Neuron (in vitro differentiated cells): ENCODE measurements around the gene NHERF2.
A peak's percentile ranks its signal among the peaks of the same experiment; 100 is the strongest.

Source experiments
- H2AFZ ChIP-seq: one replicate; pipeline ENCODE4 v1.6.1; 2013; ENCODE audit warnings: low read depth, mild to moderate bottlenecking, inconsistent platforms, low read length, moderate library complexity
- H3K27me3 ChIP-seq: one replicate; pipeline ENCODE4 v1.6.1; 2013; ENCODE audit warnings: low read length; ENCODE audit not compliant: insufficient read depth
- H3K36me3 ChIP-seq: one replicate; pipeline ENCODE4 v1.6.1; 2013; ENCODE audit warnings: low read length; ENCODE audit not compliant: insufficient read depth
- H3K4me1 ChIP-seq: one replicate; pipeline ENCODE4 v1.6.1; 2013; ENCODE audit warnings: low read length; ENCODE audit not compliant: insufficient read depth
- H3K4me3 ChIP-seq: 2 replicates; pipeline ENCODE4 v1.5.1; 2013; ENCODE audit warnings: mild to moderate bottlenecking, low read length, moderate library complexity
- H3K9me3 ChIP-seq: one replicate; pipeline ENCODE4 v1.6.1; 2013; ENCODE audit warnings: low read length

The NHERF2 gene

GRCh38 chr16:2039274-2040031, 12.8 kb downstream of the NHERF2 start:
- Histone ChIP-seq H3K4me3 (no peak overlapping the region), H3K4me1 (peaks cover 4% of the 10 kb centered on the region), H2AFZ (no peak overlapping the region), H3K9me3 (no peaks in the 10 kb centered on the region), H3K27me3 (no peaks in the 10 kb centered on the region), H3K36me3 (no peaks in the 10 kb centered on the region)

GRCh38 chr16:2040041-2040786, 13.5 kb downstream of the NHERF2 start:
- H3K4me3 ChIP-seq, result no peak overlapping the region
- no peaks in the 10 kb centered on the region for H3K27me3 ChIP-seq
- H3K4me1 ChIP-seq, result peaks cover 4% of the 10 kb centered on the region
- H3K9me3 ChIP-seq, result no peaks in the 10 kb centered on the region
- H2AFZ ChIP-seq, result no peak overlapping the region
- no peaks in the 10 kb centered on the region for H3K36me3 ChIP-seq

GRCh38 chr16:2040787-2041522, 14.3 kb downstream of the NHERF2 start:
- H3K27me3 ChIP-seq, result no peaks in the 10 kb centered on the region
- no peaks in the 10 kb centered on the region for H3K36me3 ChIP-seq
- no peak overlapping the region for H3K4me3 ChIP-seq
- no peak overlapping the region for H2AFZ ChIP-seq
- H3K9me3 ChIP-seq, result no peaks in the 10 kb centered on the region
- H3K4me1 ChIP-seq, result peaks cover 1% of the 10 kb centered on the region

GRCh38 chr16:2042171-2042985, 15.7 kb downstream of the NHERF2 start:
- H2AFZ ChIP-seq, result no peak overlapping the region
- H3K4me3 ChIP-seq, result no peak overlapping the region
- no peaks in the 10 kb centered on the region for H3K27me3 ChIP-seq
- H3K9me3 ChIP-seq, result no peaks in the 10 kb centered on the region
- peaks cover 6% of the 10 kb centered on the region for H3K4me1 ChIP-seq
- H3K36me3 ChIP-seq, result no peaks in the 10 kb centered on the region

DNA sequence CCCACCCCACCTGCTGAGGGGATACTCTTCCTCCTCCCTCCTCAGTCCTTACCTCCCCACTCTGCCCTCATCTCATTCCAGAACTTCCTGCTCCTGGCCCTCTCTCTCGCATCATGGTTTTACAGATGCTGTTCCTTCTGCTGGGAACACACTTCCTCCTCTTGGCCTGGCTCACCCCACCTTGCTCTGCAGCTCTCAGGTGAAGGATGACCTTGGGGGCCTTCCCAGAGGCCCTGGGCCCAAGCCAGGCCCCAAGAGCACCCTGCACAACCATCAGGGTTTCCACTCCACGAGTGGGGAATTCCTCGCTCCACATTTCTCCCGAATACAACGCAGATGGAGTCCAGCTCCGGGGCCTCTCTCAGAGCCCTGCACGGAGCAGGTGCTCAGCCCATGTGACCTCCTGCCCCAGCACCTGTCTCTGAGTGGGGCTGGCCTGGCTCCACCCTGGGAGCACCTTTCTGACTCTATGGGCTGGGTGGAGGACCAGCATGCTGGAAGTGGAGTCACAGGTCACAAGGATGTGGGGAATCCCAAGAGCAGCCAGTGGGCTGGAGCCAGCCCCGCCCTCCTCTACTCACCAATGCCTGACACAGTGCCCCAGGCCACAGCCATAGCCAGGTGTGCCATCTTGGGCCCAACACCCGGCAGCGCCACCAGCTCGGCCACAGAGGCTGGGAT, 16.4 kb downstream of the NHERF2 start:
- H3K9me3 ChIP-seq, result no peaks in the 10 kb centered on the region
- no peaks in the 10 kb centered on the region for H3K27me3 ChIP-seq
- no peaks in the 10 kb centered on the region for H3K36me3 ChIP-seq
- no peak overlapping the region for H2AFZ ChIP-seq
- H3K4me1 ChIP-seq, result peaks cover 6% of the 10 kb centered on the region
- no peak overlapping the region for H3K4me3 ChIP-seq

- Histone ChIP-seq H3K4me3 (no peak overlapping the region), H3K36me3 (no peaks in the 10 kb centered on the region), H2AFZ (no peak overlapping the region), H3K4me1 (peaks cover 13% of the 10 kb centered on the region), H3K27me3 (no peaks in the 10 kb centered on the region), H3K9me3 (no peaks in the 10 kb centered on the region)
Measured at GRCh38 chr16:2043667-2044451, 17.2 kb downstream of the NHERF2 start.

GRCh38 chr16:2044541-2044940, 17.8 kb downstream of the NHERF2 start:
- Histone ChIP-seq H2AFZ (no peak overlapping the region), H3K4me1 (peaks cover 15% of the 10 kb centered on the region), H3K27me3 (no peaks in the 10 kb centered on the region), H3K4me3 (no peak overlapping the region), H3K9me3 (no peaks in the 10 kb centered on the region), H3K36me3 (no peaks in the 10 kb centered on the region)

DNA sequence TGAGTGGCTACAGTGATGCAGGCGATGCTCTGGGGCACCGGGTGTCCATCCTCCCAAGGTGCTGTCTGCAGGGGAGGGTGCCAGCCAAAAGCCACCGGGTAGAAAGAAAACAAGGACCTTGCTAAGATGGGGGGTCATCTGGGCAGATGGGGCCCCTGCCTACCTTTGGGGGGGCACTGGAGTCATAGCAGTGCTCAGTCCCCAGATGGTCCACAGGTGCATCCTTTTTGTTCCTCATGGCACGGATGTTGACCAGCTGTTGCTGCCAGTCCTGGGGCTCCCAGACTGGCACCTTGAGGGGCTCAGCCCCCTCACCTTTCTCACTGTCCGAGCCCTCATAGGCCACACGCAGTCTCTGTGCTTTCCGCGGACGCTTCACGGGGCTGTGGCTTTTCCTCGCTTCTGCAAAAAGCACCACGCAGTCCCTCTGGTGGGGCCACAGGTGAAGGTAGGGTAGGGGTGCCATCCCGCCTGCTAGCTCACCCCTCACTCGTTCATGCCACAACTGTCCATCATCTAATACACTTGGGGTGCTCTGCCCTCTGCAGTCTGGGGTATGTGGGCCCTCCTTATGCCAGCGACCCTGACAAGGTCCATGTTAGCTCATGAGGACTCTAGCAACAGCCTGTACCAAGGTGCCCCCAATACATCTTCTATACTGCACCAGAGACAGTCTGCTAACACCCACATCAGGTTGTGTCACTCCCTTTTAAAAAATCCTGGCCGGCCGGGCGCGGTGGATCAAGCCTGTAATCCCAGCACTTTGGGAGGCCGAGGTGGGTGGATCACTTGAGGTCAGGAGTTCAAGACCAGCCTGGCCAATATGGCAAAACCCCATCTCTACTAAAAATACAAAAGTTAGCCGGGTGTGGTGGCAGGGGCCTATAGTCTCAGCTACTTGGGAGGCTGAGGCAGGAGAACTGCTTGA, 19.5 kb downstream of the NHERF2 start:
- Histone ChIP-seq H2AFZ (no peak overlapping the region), H3K4me1 (peaks cover 15% of the 10 kb centered on the region), H3K36me3 (peaks cover 9% of the 10 kb centered on the region), H3K27me3 (no peaks in the 10 kb centered on the region), H3K9me3 (no peaks in the 10 kb centered on the region), H3K4me3 (peak overlapping the region; percentile 84)

DNA sequence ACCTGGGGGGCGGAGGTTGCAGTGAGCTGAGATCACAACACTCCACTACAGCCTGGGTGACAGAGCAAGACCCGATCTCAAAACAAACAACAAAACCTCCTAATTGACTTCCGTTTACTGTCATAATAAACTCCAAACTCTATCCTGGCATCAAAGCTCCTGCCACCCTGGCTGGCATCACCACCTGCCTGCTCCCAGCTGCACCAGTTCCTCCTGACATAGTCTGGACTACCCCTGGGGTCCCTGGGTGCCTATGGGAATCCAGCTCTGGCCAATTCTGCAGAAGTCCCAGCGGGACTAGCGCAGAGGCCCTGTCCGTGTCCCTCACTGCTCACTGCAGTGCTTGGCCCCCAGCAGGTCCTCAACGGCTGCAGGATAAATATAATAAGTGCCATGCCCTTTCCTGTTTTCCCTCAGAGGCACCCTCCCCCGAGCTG, 20.2 kb downstream of the NHERF2 start:
- Histone ChIP-seq H3K9me3 (no peaks in the 10 kb centered on the region), H3K27me3 (no peaks in the 10 kb centered on the region), H3K36me3 (peaks cover 11% of the 10 kb centered on the region), H2AFZ (peak overlapping the region; percentile 89), H3K4me3 (peak overlapping the region; percentile 84), H3K4me1 (peaks cover 15% of the 10 kb centered on the region)

GRCh38 chr16:2047330-2048115, 20.8 kb downstream of the NHERF2 start, which contains the start of the genes NTHL1 and TSC2:
TSS of gene NTHL1 (minus strand) at chr16:2047834. CDS start at chr16:2047823, 11 bp downstream.
TSS of gene TSC2 (plus strand) at chr16:2047985. CDS start at chr16:2048616, 631 bp downstream.
- Histone ChIP-seq H3K4me1 (peaks cover 15% of the 10 kb centered on the region), H3K36me3 (peaks cover 17% of the 10 kb centered on the region), H3K9me3 (no peaks in the 10 kb centered on the region), H3K27me3 (no peaks in the 10 kb centered on the region), H2AFZ (peak within 1 kb of the TSS; percentile 89), H3K4me3 (peak within 1 kb of the TSS; percentile 84)
